C4-2B (cell line): ENCODE data around the gene SNX15.

Experiments
- H3K27ac ChIP-seq: fragments of 450-650 bp; 2 replicates; pipeline ENCODE4 v1.5.1; 2017
- ZFX ChIP-seq: fragments of 450-650 bp; IDR thresholded peaks from 2 replicates; pipeline ENCODE4 v1.6.1; 2017
- TF ChIP-seq, protein P1 (sequence below): fragments of 450-650 bp; conservative IDR thresholded peaks from 2 replicates; pipeline ENCODE4 v1.5.1; 2017; ENCODE audit warnings: mild to moderate bottlenecking

SNX15 gene

DNA sequence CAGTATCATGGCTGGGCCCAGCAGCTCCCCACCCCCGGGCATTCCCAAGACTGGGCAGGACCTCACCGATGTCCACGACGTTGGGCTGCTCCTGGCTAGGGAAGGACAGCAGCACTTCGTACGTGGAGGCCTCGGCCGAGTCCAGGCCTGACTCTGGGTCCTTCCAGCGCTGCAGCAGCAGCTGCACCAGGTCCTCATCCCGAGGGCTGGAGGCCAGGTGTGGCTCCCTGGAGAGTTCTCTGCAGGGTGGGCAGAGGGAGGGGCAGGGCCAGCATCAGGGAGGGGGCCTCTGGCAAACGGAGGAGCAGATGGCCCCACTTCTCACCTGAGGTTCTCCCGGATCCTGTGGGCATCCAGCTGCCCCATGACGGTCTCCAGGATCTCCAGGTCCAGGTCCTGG lies 30.8 kb downstream of the SNX15 start:
- TF ChIP-seq ZFX, result no peak
- TF ChIP-seq, protein P1, sequence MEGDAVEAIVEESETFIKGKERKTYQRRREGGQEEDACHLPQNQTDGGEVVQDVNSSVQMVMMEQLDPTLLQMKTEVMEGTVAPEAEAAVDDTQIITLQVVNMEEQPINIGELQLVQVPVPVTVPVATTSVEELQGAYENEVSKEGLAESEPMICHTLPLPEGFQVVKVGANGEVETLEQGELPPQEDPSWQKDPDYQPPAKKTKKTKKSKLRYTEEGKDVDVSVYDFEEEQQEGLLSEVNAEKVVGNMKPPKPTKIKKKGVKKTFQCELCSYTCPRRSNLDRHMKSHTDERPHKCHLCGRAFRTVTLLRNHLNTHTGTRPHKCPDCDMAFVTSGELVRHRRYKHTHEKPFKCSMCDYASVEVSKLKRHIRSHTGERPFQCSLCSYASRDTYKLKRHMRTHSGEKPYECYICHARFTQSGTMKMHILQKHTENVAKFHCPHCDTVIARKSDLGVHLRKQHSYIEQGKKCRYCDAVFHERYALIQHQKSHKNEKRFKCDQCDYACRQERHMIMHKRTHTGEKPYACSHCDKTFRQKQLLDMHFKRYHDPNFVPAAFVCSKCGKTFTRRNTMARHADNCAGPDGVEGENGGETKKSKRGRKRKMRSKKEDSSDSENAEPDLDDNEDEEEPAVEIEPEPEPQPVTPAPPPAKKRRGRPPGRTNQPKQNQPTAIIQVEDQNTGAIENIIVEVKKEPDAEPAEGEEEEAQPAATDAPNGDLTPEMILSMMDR, result no peak
- no peak overlapping the region for H3K27ac ChIP-seq

DNA sequence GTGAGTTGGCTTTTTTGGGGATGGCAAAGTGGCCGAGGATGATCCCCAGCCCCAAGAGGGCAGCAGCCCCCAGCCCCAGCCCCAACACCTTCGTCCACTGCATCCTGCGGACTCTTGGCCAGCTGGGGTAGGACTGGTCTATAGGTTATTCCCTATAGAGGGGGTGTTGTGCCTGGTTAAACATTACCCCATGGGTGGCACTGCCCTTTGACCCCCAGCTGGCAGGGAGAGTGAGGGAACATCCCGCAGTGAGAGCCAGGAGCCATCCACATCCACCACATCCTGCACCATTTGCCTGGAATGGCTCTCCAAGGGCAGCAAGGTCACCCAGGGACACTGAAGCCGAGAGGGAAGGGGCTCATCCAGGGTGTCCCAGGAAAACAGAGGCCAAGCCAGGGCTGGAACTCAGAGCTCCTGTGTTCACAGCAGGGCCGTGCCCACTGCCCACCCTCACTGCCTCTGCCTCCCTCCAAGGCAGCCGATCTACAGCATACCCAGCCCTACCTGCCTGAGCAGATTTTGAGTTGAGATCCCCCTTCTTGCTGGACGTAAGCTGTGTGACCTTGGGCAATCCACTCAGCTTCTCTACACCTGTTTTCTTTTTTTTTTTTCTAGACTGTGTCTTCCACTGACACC lies 31.3 kb downstream of the SNX15 start, which contains the start of gene NAALADL1:
Gene NAALADL1, minus strand, starts transcription at position 135 of the 636 bp plus-strand sequence. Its CDS starts 32 bp downstream, at position 103.
- no peak within 1 kb of the TSS for H3K27ac ChIP-seq
- no peak for TF ChIP-seq ZFX
- TF ChIP-seq, protein P1, result no peak

DNA sequence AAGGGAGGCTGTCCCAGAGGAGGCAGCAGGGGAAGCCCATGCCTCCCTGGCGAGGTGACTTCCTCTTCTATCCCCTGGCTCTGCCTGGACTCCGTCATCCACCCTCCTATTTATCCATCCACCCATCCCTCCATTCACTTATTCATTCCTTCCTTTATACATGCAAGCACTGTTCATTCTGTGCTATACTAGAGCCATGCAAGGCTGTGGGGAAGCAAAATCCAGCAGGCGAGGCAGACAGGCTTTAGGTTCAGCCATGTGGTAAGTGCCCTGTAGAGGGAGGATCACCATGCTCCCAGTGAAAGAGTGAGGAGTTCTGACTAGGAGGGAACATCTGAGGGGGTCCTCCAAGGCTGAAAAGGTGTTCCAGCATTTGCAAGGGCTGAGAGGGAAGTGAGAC lies 32.3 kb downstream of the SNX15 start:
- TF ChIP-seq ZFX, result no peak
- TF ChIP-seq, protein P1, result no peak
- H3K27ac ChIP-seq, result no peak overlapping the region

DNA sequence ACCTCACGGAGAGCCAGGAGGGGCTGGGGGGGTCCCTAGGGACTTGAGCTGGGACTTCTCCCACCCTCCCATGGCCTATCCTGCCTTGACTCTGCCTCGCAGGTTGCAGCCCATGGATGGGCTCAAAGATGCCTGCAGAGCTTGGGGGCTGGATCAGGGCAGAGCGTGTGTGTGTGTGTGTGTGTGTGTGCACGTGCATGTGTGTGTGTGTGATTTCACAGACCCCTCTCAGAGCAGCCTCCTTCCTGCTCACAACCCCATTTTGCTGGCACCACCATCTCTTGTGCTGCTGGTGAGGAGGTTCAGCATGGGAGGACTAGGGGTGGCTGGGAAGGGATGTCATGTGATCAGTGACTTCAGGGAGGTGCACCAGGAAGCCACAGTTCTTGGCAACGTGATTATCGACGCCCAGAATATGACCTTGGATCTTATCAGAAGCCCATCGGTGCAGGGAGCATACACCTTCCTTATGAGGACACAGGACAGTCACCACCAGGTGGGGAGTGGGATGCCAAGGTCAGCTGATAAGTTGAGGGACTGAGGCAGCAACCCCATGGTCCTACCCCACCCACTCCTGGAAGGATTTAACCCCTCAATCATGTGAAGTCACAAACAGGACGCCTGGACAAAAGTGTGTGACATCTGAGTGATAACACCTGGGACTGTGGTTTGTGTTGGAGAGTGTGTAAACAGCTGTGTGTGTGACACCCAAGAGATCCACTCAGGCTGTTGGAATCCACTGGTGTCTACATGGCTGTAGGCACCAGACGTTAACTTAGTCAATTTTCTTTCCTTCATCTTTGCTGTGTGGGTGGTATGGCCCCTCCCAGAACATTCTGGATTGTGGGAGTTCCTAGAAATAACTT lies 33.0 kb downstream of the SNX15 start:
- no peak overlapping the region for H3K27ac ChIP-seq

DNA sequence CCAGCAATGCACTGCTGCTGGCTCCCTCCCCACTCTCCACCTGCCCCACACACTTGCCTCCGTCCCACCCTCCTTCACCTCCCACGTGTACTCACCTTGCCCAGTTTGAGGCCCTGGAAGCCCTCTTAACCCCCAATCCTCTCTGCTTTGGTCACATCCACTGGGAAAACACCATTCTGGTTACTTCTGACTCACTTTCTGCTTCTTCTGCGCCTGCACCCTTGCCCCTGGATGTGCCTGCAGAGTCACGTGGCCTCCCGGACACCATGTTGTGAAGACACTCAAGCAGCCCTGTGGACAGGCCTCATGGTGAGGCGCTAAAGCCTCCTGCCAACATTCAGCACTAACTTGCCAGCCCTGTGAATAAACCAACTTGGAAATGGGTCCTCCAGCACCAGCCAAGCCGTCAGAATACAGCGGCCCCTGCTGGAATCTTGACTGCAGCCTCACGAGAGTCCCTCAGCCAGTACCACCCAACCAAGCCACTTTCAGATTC lies 33.7 kb downstream of the SNX15 start:
- TF ChIP-seq ZFX, result no peak
- TF ChIP-seq, protein P1, result no peak
- no peak overlapping the region for H3K27ac ChIP-seq

More for the DNA sequence above, 33.0 kb downstream of the SNX15 start:
- TF ChIP-seq ZFX, result no peak
- TF ChIP-seq, protein P1, result no peak

DNA sequence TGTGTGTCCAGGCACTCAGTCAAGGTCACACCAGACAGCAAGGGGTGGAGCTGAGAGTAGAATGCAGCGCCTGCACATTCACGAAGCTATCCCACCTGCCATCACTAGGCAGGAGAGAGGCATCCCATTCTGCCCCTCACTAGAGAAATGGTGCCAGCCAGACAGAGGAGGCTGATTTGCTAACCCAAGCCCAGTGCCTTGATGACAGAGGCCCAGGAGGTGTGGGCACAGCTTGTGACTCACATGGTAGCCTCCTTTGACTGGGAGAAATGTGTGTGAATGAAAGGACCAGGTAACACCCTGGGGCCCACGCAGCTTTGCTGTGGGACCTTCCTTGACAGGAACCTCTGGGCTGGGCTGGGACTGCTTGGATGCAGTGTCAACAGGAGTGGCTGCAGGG lies 36.3 kb downstream of the SNX15 start:
- TF ChIP-seq, protein P1, result no peak
- no peak for TF ChIP-seq ZFX
- no peak overlapping the region for H3K27ac ChIP-seq

DNA sequence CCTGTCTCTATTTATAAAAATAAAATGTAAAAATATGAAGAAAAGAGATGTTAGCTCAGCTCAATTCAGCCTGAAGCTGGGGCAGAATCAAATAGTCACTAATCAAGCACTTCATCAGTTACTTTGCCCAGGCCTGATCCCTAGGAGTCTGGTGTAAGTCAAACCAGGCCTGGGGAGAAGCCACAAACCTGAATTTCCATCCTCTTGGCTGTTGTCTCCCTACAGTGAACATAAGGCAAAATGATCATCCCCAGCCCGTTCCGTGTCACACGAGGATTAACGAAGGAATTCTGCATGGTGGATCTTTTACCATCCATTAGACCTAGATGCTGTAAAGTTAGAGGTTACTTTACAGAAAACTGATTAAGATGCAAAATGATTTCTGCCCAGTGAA lies 37.6 kb downstream of the SNX15 start:
- no peak for TF ChIP-seq ZFX
- TF ChIP-seq, protein P1, result no peak
- H3K27ac ChIP-seq, result no peak overlapping the region
